Epithelial cell of prostate (primary cell): ENCODE measurements around the gene ZNF426.

Experiments
- DNase-seq: peaks from one replicate; pipeline ENCODE4 v3.0.0-alpha.2; 2011; ENCODE audit warnings: low read depth, low spot score
- H3K27ac ChIP-seq: fragments of 450-650 bp; 2 replicates; pipeline ENCODE4 v1.5.1; 2017; ENCODE audit warnings: mild to moderate bottlenecking

Gene ZNF426

DNA sequence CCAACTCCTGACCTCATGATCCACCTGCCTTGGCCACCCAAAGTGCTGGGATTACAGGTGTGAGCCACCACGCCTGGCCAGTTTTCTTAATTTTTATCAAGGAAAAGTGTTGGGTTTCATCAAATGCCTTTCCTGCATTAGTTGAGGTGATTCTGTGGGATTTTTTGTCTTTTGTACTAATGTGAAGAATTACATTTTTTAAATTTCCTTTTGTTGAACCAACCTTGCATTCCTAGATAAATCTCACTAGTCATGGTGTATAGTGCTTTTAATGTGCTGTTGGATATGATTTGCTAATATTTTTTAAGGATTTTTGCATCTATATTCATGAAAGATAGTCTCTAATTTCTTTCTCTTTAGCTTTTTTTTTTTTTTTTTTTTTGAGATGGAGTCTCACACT is 37.6 kb downstream of the ZNF426 start:
- DNase-seq = no peak
- no peak overlapping the region for H3K27ac ChIP-seq

DNA sequence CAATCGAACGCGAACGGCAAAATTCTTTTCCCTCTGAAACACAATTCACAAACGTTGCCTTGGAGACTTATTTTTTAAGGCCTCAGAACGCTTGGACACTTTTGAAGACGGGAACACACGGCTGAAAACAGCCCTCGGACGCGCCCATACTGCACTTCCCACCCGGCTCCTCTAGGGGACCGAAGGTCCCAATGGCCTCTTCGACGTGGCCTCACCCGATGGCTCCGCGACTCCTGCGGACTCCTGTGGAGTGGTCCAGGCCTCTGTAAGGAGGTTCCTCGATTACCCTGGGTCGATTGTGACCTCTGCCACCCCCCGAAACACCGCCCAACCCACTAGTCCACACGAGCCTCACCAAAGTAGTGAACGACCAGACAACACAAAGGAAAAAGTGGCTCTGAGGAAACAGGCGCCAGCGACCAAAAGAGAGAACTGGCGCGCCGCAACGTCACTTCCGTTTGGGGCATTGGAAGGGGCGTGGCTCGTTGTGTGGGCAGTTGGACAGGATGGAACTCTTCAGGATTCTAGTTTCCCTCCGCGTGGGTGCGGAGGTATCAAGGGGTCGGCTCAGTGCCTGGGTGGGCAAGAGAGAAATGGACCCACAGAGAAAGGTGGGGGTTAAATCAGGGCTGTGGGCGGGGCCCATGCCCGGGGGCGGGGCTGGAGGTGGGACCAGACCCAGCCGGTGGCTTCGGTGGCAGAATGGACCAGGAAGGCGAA is 40.1 kb downstream of the ZNF426 start, which contains the start of gene ZNF560:
Gene ZNF560, minus strand, starts transcription at position 434 of the 720 bp plus-strand sequence. CDS start 23,303 bp downstream, outside the sequence.
- no peak within 1 kb of the TSS for H3K27ac ChIP-seq
- no peak for DNase-seq

DNA sequence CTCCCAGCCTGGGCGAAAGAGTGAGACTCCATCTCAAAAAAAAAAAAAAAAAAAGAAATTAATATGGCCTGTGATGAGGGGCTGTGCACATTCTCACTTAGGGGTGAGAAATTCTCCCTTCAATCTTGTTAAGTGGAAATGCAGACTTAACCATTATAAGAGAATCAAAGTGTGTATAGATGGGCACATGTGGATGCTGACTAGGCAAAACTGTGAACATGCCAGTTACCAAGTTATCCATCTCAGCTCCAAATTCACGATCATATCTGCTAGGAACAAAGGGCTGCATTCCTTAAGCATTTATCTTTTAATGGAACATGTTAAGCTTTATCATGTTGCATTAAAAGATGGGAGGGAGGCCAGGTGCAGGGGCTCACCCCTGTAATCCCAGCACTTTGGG is 44.3 kb downstream of the ZNF426 start:
- H3K27ac ChIP-seq = no peak overlapping the region
- no peak for DNase-seq

DNA sequence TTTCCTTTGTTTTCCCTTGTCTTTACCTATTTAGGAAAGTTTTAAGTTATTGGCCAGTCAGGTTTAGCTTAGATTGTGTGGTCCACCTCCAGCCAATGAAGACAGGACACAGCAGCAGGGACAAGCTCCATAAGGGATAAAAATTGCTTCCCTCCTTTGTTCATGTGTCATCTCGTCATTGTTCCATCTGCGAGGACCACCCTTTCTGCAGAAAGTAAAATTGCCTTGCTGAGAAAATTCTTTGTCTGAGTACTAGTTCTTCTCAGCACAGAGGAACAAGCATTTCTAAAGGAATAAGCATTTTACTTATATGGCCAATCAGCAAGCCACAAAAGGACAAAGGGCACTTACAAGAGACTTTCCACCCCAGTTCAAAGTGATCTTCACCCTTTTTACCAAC is 51.4 kb downstream of the ZNF426 start:
- DNase-seq = no peak
- H3K27ac ChIP-seq = no peak overlapping the region

DNA sequence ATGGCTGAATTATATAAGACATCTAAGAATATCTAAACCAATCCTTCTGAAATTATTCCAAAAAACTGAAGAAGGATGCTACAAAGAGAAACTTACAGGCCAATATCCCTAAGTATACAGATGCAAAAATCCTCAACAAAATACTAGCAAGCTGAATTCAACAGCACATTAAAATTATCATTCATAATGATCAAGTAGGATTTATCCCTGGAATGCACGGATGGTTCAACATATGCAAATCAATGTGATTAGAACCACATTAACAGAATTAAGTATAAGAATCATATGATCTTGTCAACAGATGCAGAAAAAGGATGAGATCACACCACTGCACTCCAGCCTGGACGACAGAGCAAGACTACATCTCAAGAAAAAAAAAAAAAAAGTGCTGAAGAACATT is 53.3 kb downstream of the ZNF426 start:
- DNase-seq = no peak

DNA sequence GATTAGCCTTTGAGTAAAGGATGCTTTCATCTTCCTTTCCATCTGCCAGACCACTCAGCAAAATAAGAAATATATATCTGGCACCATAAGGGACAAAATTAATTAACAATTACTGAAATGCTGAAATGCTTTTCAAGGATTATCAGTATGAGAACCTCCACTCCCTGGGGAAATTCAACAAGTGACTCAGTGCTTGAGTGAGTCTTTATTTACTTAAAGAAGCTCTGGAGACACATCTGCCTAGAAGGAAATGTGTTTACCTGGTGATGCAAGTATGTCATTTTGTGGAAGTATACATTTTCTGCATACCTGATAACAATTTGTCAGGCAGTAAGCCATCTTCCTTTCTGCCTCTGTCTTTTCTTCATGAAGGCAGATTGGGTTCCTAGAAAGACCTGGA is 63.5 kb downstream of the ZNF426 start:
- DNase-seq = peak; percentile 36
- H3K27ac ChIP-seq = peak overlapping the region; percentile 16

More for the DNA sequence above, 53.3 kb downstream of the ZNF426 start:
- no peak overlapping the region for H3K27ac ChIP-seq
